ENCODE data around the gene RAB7A. TPM values are rescaled to one million over a fixed set of nuclear protein-coding genes. Genes with fewer than 3 reads are reported as not detected.

RAB7A gene
- total and polyA plus RNA-seq, 2 donors (not counting 1 experiment from before 2014, with no cell fraction given): 62.7 to 138 TPM

- no peaks in the 10 kb centered on the region for H3K36me3 ChIP-seq (replicated peaks in 1 of 2; ENCODE audit: control extremely low read depth in 1 of 2, control insufficient read depth in 1 of 2, extremely low read depth in 1 of 2, insufficient read depth in 2 of 2, low read length in 1 of 2)
- Mint-ChIP-seq H3K4me1 (no peaks in the 10 kb centered on the region), H3K27ac (no peak overlapping the region), H3K4me3 (no peak overlapping the region), H3K27me3 (no peaks in the 10 kb centered on the region), H3K9me3 (ENCODE audit: insufficient read depth) (no peaks in the 10 kb centered on the region)
- peaks cover 0 to 4% (median 0%) of the 10 kb centered on the region in 3 donors for H3K9me3 ChIP-seq (ENCODE audit: control extremely low read depth in 1 of 3, control insufficient read depth in 2 of 3, insufficient read depth in 1 of 3, low read length in 2 of 3)
- no CpG with 5 or more reads among the region's 2 CpGs for WGBS (ENCODE audit: insufficient coverage)
- intact Hi-C loops (cut with micrococcal nuclease): no loop called here
- no peak overlapping the region for H3K4me2 ChIP-seq (replicated peaks; ENCODE audit: low read depth, low read length, poor library complexity, severe bottlenecking)
- ChIA-PET CTCF (no interaction called here), POLR2A (no interaction called here)
- ATAC-seq (ENCODE audit: low read depth): no peak
- no peaks in the 10 kb centered on the region for H3K4me1 ChIP-seq (ENCODE audit: control insufficient read depth in 2 of 2, insufficient read depth in 2 of 2, low read length in 2 of 2)
- H4K20me1 ChIP-seq (ENCODE audit: control insufficient read depth, insufficient read depth, low read length, poor library complexity, severe bottlenecking): no peaks in the 10 kb centered on the region
- no peak overlapping the region for H3K9ac ChIP-seq (ENCODE audit: low read length)
- H3K4me3 ChIP-seq (ENCODE audit: control extremely low read depth in 1 of 5, extremely low read depth in 1 of 5, insufficient read depth in 1 of 5, low read depth in 2 of 5, low read length in 4 of 5): no peak overlapping the region
- DNase-seq: no peak
- no peak overlapping the region for H3K27ac ChIP-seq (ENCODE audit: low read length in 2 of 2)
- H2AFZ ChIP-seq (ENCODE audit: insufficient read depth, low read depth, low read length, poor library complexity, severe bottlenecking): no peak overlapping the region
- no peak for TF ChIP-seq EZH2 (IDR thresholded peaks at IDR 0.05; ENCODE audit: borderline replicate concordance, insufficient read depth, low read depth, low read length, poor library complexity, severe bottlenecking)
- TF ChIP-seq, protein P1, sequence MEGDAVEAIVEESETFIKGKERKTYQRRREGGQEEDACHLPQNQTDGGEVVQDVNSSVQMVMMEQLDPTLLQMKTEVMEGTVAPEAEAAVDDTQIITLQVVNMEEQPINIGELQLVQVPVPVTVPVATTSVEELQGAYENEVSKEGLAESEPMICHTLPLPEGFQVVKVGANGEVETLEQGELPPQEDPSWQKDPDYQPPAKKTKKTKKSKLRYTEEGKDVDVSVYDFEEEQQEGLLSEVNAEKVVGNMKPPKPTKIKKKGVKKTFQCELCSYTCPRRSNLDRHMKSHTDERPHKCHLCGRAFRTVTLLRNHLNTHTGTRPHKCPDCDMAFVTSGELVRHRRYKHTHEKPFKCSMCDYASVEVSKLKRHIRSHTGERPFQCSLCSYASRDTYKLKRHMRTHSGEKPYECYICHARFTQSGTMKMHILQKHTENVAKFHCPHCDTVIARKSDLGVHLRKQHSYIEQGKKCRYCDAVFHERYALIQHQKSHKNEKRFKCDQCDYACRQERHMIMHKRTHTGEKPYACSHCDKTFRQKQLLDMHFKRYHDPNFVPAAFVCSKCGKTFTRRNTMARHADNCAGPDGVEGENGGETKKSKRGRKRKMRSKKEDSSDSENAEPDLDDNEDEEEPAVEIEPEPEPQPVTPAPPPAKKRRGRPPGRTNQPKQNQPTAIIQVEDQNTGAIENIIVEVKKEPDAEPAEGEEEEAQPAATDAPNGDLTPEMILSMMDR (IDR thresholded peaks at IDR 0.05): no peak
- H3K27me3 ChIP-seq (replicated peaks in 1 of 4; ENCODE audit: control extremely low read depth in 1 of 4, control insufficient read depth in 3 of 4, insufficient read depth in 4 of 4, low read length in 3 of 4): no peaks in the 10 kb centered on the region
- H3K79me2 ChIP-seq (ENCODE audit: control insufficient read depth, insufficient read depth, low read length): no peaks in the 10 kb centered on the region
Observed at GRCh38 chr3:128707928-128708494, 18.0 kb upstream of the RAB7A start.

GRCh38 chr3:128709038-128709437 is 16.9 kb upstream of the RAB7A start:
- Histone ChIP-seq H3K4me2 (replicated peaks; ENCODE audit: low read depth, low read length, poor library complexity, severe bottlenecking) (no peak overlapping the region), H3K27me3 (replicated peaks in 1 of 4; ENCODE audit: control extremely low read depth in 1 of 4, control insufficient read depth in 3 of 4, insufficient read depth in 4 of 4, low read length in 3 of 4) (no peaks in the 10 kb centered on the region), H4K20me1 (ENCODE audit: control insufficient read depth, insufficient read depth, low read length, poor library complexity, severe bottlenecking) (no peaks in the 10 kb centered on the region), H3K36me3 (replicated peaks in 1 of 2; ENCODE audit: control extremely low read depth in 1 of 2, control insufficient read depth in 1 of 2, extremely low read depth in 1 of 2, insufficient read depth in 2 of 2, low read length in 1 of 2) (no peaks in the 10 kb centered on the region), H3K9me3 (ENCODE audit: control extremely low read depth in 1 of 3, control insufficient read depth in 2 of 3, insufficient read depth in 1 of 3, low read length in 2 of 3) (peaks cover 0 to 4% (median 0%) of the 10 kb centered on the region in 3 donors), H3K4me3 (ENCODE audit: control extremely low read depth in 1 of 5, extremely low read depth in 1 of 5, insufficient read depth in 1 of 5, low read depth in 2 of 5, low read length in 4 of 5) (no peak overlapping the region), H3K27ac (ENCODE audit: low read length in 2 of 2) (no peak overlapping the region), H3K79me2 (ENCODE audit: control insufficient read depth, insufficient read depth, low read length) (no peaks in the 10 kb centered on the region), H3K9ac (ENCODE audit: low read length) (no peak overlapping the region), H2AFZ (ENCODE audit: insufficient read depth, low read depth, low read length, poor library complexity, severe bottlenecking) (no peak overlapping the region), H3K4me1 (ENCODE audit: control insufficient read depth in 2 of 2, insufficient read depth in 2 of 2, low read length in 2 of 2) (no peaks in the 10 kb centered on the region)
- ChIA-PET POLR2A (no interaction called here), CTCF (no interaction called here)
- TF ChIP-seq EZH2 (IDR thresholded peaks at IDR 0.05; ENCODE audit: borderline replicate concordance, insufficient read depth, low read depth, low read length, poor library complexity, severe bottlenecking): no peak
- TF ChIP-seq, protein P1 (IDR thresholded peaks at IDR 0.05): no peak
- Mint-ChIP-seq H3K27ac (no peak overlapping the region), H3K9me3 (ENCODE audit: insufficient read depth) (no peaks in the 10 kb centered on the region), H3K27me3 (no peaks in the 10 kb centered on the region), H3K4me3 (no peak overlapping the region), H3K4me1 (no peaks in the 10 kb centered on the region)
- 94% methylated on average over 2 of the region's 4 CpGs for WGBS (ENCODE audit: insufficient coverage)
- ATAC-seq (ENCODE audit: low read depth) (no peak), DNase-seq (no peak)
- intact Hi-C loops (cut with micrococcal nuclease): no loop called here

Measured in B cell (primary cell).